Astrocyte of the hippocampus (primary cell): Measurements from ENCODE around the gene PLA2G4E.

ENCODE experiments used
- DNase-seq: peaks from one replicate; pipeline ENCODE4 v3.0.0; 2011; ENCODE audit warnings: low read depth, low spot score

The PLA2G4E gene

DNA sequence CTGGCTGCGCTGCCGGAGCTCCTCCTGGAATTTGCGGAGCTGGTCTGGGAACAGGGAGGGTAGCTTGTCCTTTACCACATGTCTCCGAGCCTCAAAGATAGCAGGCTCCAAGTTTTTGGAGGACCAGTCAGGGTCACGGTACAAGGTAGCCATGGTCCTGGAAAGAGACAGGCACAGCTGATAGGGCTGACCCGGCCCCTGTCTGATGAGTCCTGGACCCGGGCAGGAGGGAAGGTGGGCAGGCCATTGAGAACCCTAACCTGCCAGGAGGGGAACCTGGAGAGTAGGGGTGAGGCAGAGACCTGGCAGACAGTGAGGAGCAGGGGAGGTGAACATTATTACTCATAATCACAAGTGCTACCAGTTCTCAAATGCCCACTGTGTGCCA, 28.0 kb downstream of the PLA2G4E start:
- DNase-seq: no peak

DNA sequence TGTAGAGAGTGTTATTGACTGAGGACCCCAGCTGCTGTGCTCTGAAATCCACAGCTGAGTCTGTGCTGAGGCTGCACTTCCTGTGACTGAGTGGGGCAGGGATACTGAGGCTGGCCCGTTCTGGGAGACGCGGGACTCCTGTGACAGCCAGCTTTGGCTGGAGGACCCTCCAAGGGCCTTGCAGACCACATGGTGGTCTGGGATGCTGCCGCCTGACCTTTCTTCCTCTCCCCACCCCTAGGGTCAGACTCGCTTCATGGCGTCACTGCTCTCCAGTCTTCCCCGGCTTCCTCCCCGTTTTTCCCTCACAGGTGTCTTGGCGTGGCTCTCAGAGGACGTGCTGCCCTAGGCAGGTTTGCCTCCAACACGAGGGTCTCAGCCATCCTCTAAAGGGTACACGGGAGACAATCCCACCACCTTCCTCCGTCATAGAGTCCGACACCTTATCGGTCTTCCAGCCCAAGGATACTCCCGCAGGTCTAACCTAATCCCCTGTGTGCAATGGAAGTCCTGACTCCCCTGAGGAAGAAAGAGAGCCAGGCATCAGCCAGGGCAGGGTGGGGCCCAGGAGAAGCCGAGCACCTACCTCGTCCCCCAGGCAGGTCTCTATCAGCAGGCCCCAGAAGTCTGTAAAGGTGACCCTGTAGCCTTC, 28.6 kb downstream of the PLA2G4E start:
- no peak for DNase-seq

DNA sequence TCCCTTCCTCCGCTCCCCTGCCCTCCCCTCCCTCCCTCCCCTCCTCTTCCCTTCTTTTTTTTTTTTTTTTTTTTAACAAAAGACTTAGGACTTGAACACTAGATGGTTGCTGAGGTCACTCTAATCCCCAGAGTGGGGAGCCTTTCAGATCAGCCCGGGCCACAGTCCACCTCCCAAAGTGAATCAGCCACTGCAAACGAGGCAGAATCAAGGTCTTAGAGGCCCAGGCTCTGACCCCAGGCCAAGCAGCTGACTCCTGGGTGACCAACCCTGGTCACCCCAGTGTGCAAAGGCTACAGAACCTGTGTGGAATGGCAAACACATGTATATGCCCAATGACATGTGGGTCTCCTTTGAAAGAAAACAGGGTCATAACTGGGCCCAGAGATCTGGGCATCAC, 30.2 kb downstream of the PLA2G4E start:
- DNase-seq: no peak

DNA sequence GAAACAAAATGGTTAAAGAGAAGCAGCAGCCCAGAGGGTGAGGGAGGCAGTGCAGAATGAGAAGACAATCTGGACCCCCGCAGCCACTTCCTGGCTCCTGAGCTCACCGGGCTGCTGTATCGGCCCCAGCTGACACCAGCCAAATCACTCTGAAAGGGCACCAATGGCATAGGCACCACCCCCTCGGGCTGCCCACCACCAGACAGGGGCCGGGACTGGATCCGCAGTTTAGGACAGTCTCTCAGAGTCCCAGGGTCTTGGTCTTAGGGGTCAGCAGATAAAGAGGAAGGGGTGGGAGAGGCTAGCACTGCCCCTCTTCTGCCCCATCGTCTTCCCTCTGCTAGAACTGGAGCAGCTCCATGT, 30.6 kb downstream of the PLA2G4E start:
- no peak for DNase-seq

DNA sequence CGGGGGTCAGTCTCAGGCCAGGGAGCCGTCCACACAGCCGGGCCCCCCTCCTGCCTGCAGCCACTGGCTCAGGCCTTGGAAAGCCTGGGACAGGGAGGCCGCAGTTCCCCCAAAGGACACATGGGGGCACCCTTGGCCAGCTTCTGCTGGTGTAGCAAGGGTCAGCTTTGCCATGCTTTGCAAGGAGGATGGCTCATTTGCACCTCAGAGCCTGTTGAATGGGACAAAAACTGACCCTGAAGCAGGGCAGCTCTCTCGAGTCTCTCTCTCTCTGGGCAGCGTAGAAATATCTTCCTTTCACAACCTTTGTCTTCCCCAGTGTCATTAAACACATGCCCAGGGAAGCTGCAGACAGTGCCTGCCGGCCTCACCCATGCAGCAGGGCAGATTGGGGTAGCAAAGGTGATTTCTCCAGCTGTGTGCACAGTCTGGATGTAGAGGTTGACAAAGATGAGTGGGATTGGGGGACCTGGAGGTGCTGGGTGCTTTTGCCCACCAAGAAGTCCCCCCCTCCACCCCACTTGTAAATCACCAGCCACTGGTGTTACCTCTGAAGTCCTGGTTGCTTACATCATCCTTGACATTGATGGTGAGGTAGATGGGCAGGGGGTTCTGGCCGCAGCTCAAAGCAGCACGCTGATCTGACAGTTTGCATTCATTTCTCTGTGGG, 31.1 kb downstream of the PLA2G4E start:
- DNase-seq: peak; percentile 90

DNA sequence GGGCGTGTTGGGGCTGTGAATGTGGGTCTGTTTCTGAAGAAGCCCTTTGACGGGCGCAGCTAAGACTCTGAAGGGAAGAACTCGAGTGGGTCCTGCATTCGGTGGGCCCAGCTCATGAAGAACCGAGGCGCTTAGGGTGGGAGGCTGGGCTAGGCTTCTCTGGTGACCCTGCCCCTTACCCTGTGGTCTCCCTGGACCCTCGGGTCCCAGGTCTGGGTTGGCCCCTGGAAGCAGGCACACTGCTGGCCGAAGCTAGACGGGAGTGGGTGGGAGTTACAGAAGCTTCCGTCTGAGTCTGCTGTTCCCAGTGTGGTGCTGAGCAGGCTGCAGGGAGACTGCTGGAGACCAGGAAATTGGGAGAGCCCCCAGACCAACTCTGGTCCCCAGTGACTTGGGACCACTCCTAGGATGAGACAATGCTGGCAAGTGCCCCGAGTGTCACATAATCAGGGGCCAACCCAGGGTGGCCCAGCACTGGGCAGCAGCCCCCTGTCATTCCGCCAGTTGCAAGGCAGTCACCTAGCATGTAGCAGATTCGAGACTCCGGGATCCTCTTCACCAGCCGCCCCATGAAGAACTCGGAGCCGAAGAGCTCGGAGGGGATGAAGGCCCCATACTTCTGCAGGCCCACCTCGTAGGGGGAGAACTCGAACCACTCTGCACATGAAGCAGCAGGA, 31.8 kb downstream of the PLA2G4E start:
- no peak for DNase-seq

DNA sequence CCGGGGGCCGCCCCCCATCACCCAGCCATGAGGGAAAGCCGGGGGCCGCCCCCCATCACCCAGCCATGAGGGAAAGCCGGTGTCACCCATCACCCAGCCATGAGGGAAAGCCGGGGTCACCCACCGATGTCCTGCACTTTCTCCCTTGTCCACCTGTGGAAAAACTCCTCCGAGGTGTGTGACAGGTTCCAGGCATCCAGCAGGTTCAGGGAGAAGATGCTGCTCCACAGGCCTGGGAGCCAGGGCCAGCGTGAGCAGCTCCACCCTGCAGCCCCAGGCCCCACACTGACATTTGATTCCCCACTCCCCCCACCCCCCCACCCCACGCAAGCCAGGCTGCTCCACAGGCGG, 32.9 kb downstream of the PLA2G4E start:
- DNase-seq: no peak

DNA sequence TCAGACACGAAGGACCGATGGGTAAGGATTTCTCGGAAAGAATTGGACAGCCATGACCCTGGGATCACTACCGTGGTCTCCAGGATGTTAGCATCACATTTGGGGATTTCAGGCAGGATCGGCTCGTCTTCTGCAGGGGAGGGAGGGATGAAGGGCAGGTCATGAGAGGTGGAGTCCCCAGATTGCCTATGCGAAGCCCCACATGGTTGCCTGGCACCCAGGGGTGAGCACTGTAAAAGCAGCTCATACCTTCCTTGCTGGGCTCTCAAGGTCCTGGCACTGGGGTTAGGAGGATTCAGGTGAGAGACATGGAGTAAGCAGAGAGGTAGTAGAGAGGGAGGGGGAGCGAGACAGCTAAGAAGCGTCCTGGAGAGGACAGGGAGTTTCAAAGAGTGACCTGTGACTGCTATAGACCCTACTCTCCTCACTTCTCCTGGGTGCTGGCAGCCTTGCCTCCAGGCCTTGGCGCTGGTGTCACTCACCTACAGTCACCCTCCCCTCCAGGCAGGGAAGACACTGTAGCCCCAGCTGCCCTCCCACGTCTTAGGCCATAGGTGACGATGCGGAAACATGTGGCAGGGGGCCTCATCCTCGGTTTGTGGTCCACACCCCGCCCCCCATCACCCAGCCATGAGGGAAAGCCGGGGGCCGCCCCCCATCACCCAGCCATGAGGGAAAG, 33.5 kb downstream of the PLA2G4E start:
- no peak for DNase-seq

DNA sequence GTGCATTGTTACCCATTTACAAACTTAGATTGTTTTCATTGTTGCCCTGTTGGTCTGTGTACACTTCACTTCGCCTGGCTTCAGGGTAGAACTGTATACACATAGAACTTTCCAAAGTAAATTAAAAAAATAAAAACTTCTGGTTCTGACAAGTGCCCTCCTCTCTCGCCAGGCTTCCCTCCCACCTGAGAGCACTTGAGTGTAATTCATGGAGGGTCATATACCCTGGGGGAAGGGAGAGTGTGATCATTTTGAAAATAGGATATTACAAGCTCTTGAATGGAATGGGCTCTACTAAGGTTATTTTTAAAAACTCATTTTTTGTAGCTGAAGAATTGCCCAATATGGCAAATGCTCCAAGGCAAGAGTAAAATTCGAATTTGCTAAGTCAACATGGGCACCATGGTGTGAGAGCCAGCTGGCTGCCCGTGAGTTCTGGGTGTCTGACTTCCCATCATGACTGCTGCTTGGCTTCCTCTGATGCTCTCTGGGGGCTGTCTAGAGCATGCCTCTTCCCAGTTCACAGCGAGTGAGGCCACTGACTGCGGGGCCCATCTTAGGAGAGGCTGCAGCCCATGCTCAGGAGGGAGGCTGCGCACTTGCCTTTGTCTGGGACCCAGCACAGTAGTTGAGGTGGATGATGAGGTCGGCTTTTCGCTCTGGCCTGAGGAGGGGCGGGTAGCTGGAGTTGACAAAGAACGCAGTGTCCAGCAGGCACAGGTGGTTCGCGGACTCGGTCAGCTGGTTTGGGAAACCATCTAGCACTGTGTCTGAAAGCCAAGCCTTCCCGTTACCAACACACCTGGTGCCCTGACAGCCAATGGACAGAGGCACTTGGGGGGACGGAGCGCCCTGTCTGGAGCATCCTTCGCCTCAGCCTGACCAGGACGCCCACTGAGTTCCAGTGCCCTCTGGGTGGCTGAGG, 35.3 kb downstream of the PLA2G4E start:
- no peak for DNase-seq

DNA sequence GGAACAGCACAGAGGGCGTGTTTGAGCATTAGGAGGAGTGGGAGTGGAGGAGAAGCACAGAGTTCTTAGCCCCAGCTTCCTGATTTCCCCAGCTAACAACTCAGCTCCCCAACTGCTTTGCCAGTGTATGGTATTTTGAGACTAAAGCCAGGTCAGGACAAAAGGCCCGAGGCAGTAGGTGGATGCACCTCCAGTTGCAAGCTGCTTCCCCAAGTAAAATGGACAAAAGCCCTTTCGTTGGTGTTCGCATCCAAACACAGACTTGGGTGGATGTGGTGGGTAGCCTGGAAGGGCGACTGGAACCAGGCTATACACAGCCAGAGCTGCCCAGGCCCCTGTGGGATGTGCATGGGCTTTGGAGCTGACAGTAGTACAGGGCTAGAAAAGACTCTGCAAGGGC, 36.2 kb downstream of the PLA2G4E start:
- DNase-seq: no peak

DNA sequence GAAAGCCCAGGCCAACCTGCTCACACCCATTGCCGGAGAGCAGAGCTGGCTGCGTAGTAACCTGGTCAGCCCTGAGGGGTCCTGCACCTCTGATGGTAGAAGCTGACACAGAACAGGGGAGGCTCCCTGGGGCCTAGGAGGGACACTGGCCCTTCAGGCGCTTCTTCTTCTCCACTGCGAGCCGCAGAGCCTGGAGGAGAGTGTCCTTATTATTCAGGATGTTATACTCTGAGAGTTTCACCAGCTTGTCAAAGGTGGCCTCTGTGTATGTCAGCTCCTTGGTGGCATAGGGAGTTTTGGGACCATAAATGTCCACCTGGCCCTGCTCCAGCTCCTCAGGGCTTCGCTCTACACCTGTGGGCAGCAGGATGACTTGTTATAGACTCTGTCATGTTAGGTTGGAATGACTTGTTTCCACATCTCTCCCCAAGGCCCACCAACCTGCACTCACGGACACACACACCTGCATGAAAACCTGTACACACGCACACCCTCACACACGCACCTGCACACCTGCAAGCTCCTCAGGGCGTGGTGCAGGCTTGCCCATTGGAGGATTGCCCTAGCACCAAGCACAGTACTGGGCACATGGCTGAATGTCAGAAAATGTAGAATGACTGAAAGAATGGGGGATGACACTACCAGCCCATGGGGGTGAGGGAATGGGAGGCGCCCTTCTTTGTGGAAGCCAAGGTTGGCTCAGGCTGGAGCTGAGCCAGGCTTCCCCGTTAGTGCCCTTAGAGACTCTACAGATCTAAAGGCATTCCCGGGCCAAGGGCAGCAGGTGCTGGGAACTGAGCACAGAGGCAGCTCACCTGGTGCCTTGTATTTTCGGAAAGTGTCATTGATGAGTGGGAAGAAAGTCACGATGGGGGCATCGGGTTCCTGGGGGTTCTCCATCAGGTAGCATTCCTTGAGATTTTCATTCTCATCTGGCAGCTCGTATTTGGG, 36.9 kb downstream of the PLA2G4E start:
- no peak for DNase-seq

DNA sequence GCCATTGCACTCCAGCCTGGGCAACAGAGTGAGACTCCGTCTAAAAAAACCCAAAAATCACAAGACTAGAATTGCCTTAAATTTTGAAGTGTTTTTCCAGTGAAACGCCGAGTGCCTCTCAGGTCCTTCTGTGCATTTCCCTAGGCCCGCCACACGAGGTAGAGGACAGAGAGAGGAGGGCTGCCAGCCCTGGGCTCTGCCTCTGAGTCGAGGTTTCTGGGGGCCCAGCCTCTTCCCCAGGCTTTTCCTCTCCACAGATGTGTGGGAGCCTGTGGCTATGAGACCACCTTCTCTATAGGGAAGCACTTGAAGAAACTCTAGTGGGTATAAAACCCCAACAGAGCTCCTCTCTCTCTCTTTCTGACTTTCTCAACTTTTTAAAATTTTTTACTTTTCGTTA, 37.6 kb downstream of the PLA2G4E start:
- no peak for DNase-seq

DNA sequence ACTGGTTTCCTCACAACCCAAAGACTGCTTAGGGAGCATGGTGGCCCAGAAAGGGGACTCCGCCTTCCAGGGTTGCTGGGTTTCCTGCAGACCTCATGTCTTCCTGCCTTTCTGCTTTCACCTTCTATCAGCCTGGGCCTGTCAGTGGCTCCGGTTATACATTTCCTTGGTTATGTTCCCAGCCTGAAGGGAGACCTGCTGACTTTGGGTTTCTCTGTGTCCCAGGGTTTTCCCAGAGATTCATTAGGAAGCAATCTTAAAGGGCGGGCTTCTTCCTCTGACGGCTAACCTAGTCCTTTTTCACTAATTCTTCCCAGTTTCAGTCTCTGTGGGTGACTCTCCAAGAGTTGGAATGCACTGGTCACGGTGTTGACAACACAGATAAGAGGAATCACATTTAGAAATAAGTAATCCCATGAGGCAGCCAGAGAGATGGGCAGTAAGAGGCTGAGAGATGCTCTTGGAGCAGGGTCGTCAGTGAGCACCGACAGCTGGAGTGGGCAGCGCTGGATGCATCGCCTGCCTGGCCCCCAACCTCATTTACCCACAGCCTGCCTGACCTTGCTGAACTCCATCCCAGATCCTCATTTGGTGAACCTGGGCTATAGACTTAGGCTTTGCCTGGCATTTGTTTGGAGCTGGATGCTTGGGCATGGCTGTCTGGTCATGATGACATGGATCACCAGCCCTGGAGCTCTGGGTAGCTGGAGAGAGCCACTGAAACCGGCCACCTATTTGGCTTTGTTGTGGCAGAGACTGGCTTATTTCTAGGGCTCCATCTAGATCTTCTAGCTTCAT, 38.5 kb downstream of the PLA2G4E start:
- DNase-seq: no peak

DNA sequence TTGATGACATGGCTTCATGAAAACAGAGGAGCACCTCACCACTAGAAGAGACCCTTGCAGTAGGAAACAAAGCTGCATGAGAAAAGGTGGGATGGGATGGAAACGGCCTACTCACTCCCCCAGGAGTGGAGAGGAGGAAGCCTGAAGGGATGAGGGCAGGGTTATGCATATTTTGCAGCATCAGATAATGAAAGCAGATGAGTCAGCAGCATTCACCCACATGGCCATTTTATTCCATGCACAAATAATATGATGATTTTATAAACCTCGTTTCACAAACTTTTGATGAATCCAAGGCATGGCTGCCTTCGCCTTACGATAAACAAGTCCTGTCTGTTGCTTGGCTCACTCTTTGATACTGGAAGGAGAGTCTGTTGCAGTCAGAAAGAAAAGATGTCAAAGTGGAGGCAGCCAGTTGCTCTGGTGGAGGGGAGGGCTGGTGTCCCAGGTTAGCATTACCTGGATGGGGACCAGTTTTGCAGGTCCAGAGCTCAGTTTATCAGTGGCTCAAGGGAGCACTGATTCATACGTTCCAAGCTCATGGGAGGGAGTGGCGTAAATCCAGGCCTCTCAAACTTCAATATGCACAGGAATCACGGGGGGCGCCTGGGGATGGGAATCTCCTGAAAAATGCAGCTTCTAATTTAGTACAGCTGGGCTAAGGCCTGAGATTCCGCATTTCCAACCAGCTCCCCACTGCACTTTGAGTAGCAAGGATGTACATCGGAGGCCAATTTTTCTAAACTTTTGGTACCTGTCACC, 39.3 kb downstream of the PLA2G4E start:
- no peak for DNase-seq

DNA sequence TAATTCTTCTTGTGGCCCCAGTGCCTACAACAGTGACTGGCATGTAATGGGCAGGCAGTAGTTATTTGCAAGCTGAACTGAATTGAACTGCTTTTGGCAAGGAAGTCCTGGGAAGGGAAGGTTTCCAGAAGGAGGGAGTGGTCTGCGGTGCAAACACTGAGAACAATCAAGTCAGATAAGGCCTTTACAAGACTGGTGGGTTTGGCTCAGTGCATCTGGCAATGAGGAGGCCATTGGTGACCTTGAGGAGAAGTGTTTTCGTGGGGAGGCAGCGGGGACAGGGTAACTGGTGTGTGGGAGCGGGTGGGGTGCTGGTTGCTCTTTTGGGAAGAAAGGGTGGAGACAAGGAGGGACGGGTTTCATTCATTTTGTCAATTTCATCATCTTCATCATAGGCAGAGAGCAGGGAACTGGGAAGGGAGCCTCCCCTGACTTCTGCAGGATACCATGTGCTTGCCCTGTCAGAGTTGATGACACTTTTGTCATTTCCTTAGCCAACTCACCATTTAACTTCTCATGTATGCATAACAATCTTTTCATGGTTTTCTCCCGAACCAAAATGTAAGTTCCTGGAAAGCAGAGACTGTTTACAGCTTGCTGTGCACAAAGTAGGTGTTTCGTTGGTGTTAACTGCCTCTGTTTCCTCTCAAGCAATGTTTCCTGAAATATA, 40.1 kb downstream of the PLA2G4E start:
- DNase-seq: peak; percentile 45

DNA sequence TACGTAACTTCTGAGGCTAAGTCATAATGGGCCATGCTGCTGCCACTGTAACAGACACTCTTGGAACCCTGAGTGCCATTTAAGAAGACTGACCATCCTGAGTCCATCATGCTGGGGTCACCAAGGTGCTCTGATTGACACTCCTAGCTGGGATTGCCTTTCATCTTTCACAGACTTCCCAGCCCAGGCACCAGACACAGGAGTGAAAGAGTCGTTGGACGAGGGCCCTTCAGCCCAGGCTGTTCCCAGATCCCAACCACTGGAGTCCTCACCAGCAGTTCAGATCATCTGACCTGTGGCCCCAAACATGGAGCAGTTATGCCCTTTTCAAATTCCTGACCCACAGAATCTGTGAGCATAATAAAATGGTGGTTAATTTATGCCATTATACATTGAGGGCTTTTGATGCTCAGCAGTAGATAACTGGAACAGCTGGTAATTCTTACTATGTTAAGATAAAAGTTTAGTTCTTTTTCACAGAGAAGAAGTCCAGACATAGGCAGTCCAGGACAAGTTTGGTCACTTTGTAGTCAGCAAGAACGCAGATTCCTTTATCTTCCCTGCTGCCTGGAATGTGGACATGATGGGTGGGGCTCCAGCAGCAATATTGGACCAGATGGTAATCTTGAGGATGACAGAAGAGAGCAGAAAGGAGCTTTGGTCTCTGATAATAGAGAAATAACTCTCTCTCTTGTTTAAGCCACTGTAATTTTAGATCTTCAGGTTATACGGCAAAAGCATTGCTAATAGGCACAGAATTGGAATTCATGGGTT, 41.2 kb downstream of the PLA2G4E start:
- DNase-seq: no peak

DNA sequence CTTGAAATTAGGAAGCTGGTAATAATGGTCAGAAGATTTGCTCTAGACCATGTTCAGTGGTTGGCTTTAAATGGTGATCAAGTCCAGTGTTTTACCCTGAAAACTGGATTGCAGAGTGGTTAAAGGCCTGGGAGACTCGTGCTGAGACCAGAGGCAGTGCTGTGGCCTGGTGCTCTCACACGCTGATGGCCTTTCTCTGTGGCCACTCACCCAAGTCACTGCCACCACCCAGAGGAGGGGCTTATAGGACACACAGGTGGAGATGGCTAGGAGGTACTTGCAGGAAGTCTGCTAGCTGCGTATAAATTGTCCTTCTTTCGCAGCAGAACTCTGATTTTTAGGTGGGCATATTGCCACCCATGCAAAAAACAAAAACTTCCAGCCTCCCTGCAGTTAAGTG, 42.3 kb downstream of the PLA2G4E start:
- no peak for DNase-seq
